GM12878 (cell line): ENCODE data around the gene AKR1A1. TPM values are rescaled to one million over a fixed set of nuclear protein-coding genes. Genes with fewer than 3 reads are reported as not detected.
A peak's percentile ranks its signal among the peaks of the same experiment; 100 is the strongest.

ENCODE experiments used
- MXI1 ChIP-seq: fragments of 150-350 bp; IDR thresholded peaks from 2 replicates; pipeline ENCODE4 v1.6.1; 2011; ENCODE audit warnings: low read depth, mild to moderate bottlenecking, inconsistent platforms, low read length, improper control_type of control experiment
- NBN ChIP-seq: fragments of 450-650 bp; IDR thresholded peaks from 2 replicates; pipeline ENCODE4 v1.6.1; 2016
- POLR2A ChIP-seq: IDR thresholded peaks from 2 replicates; pipeline ENCODE4 v1.6.1; 2011; ENCODE audit warnings: low read depth, mild to moderate bottlenecking, low read length
- RELA ChIP-seq: fragments of 450-650 bp; IDR thresholded peaks from 2 replicates; pipeline ENCODE4 v1.8.0; 2014; ENCODE audit warnings: borderline replicate concordance; ENCODE audit not compliant: partially characterized antibody
- SMAD5 ChIP-seq: IDR thresholded peaks from 2 replicates; pipeline ENCODE4 v1.6.1; 2016; ENCODE audit warnings: antibody characterized with exemption, low read depth
- SMARCA5 ChIP-seq: fragments of 450-650 bp; IDR thresholded peaks from 2 replicates; pipeline ENCODE4 v1.6.1; 2017; ENCODE audit warnings: mild to moderate bottlenecking
- YY1 ChIP-seq: IDR thresholded peaks from 2 replicates; pipeline ENCODE4 v1.6.1; 2011; ENCODE audit warnings: low read depth, mild to moderate bottlenecking, low read length
- polyA plus RNA-seq, 11 experiments: library from polyadenylated mRNA; depleted of rRNA in 4 of 11; unstranded in 6 of 11; stranded (reverse) in 5 of 11; fragments of >200 nt; fragmentation: Nextera tagmentation in 4 of 11; fragmentation: Illumina TruSeq in 1 of 11; extraction: Ambion mirVana in 4 of 11; extraction: Trizol in 1 of 11; gene quantifications; 1 replicate in 1 of 11; 2 replicates in 10 of 11; pipeline versions ENCODE4 v1.2.1 to v1.2.3, GENCODE V29; 2011 to 2016; ENCODE audit warnings: inconsistent platforms in 2 of 11, missing spikeins in 2 of 11, low read depth in 1 of 11
- total RNA-seq, 4 experiments: library from RNA; depleted of rRNA in 3 of 4; stranded (reverse); fragments of >200 nt in 3 of 4; fragmentation: Illumina TruSeq in 1 of 4; extraction: Trizol in 1 of 4; gene quantifications; 2 replicates each; pipeline versions ENCODE4 v1.2.1 to v1.2.3, GENCODE V29; 2013 to 2021
- TF ChIP-seq, protein P1 (sequence below): fragments of 450-650 bp; formaldehyde crosslinking; IDR thresholded peaks from 2 replicates; pipeline ENCODE4 v1.4.0; 2020; ENCODE audit warnings: mild to moderate bottlenecking, moderate library complexity

The AKR1A1 gene
- total and polyA plus RNA-seq, 10 of the 15 experiments (the other 5 are each of a cell fraction or from before 2014, with no cell fraction given), result 187 to 335 (median 241) TPM

DNA sequence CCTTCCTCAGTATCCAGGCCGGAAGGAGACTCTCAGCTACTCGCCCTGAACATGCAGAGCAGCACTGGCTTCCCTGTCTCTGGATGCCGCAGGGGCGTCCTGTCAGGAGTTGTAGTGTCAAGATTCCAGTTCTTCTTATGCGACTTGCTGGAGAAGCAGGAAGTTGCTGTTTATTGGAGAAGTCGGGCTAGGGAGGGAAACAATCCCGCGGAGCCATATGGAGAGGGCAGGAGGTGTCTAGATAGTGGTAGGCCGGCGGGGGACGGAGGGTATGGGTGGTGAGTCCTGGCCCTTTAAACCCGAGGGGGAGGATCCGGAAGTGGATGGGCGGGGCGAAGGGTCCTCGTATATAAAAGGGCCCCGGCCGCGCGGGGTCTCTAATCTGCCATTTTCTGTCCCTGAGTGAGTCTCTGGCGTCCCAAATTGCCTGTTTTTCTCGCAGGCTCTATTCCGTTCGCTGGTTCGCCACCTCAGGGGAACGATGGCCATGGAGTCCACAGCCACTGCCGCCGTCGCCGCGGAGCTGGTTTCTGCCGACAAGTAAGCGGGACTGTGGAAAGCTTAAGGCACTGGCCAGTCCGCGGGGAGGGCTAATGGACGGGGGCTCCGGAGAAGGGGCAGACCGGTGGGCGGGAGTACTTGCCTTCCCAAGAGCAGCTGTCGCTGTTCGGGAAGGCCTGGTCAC, 33.2 kb downstream of the AKR1A1 start, which contains the start of gene NASP (continued):
- TF ChIP-seq RELA, result peak; percentile 15
- peak; percentile 84; the same call in 1 of the 2 replicates for TF ChIP-seq NBN
- peak; percentile 11; the same call in 1 of the 2 replicates for TF ChIP-seq SMARCA5
- peak; percentile 98 for TF ChIP-seq POLR2A
- TF ChIP-seq, protein P1, sequence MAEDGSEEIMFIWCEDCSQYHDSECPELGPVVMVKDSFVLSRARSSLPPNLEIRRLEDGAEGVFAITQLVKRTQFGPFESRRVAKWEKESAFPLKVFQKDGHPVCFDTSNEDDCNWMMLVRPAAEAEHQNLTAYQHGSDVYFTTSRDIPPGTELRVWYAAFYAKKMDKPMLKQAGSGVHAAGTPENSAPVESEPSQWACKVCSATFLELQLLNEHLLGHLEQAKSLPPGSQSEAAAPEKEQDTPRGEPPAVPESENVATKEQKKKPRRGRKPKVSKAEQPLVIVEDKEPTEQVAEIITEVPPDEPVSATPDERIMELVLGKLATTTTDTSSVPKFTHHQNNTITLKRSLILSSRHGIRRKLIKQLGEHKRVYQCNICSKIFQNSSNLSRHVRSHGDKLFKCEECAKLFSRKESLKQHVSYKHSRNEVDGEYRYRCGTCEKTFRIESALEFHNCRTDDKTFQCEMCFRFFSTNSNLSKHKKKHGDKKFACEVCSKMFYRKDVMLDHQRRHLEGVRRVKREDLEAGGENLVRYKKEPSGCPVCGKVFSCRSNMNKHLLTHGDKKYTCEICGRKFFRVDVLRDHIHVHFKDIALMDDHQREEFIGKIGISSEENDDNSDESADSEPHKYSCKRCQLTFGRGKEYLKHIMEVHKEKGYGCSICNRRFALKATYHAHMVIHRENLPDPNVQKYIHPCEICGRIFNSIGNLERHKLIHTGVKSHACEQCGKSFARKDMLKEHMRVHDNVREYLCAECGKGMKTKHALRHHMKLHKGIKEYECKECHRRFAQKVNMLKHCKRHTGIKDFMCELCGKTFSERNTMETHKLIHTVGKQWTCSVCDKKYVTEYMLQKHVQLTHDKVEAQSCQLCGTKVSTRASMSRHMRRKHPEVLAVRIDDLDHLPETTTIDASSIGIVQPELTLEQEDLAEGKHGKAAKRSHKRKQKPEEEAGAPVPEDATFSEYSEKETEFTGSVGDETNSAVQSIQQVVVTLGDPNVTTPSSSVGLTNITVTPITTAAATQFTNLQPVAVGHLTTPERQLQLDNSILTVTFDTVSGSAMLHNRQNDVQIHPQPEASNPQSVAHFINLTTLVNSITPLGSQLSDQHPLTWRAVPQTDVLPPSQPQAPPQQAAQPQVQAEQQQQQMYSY (CRISPR knock-in tag), result no peak
- TF ChIP-seq SMAD5, result peak; percentile 98
- TF ChIP-seq YY1, result peak; percentile 90; the same call in 1 of the 2 replicates
- peak; percentile 39; the same call in 1 of the 2 replicates for TF ChIP-seq MXI1
- TF ChIP-seq, all 136 proteins: peak for 47
